ENCODE results near the gene NPTN.
"Not testable (repeated sequence)": the region's sequence is repeated elsewhere in the genome, so short reads cannot be mapped to it uniquely, and the experiment has no call there.

The NPTN gene

GRCh38 chr15:73600413-73601335, 32.5 kb downstream of the NPTN start:
- DNase-seq (ENCODE audit: low read depth), result no peak

- no peak for DNase-seq (ENCODE audit: low read depth)
Measured at GRCh38 chr15:73599934-73600333, 33.3 kb downstream of the NPTN start.

- no peak for DNase-seq (ENCODE audit: low read depth)
Measured at GRCh38 chr15:73598530-73599160, 34.5 kb downstream of the NPTN start.

GRCh38 chr15:73597036-73597638, 36.1 kb downstream of the NPTN start:
- DNase-seq (ENCODE audit: low read depth), result no peak

- DNase-seq (ENCODE audit: low read depth), result peak; percentile 36
Measured at GRCh38 chr15:73596174-73596573, 37.0 kb downstream of the NPTN start.

GRCh38 chr15:73594109-73594508, 39.1 kb downstream of the NPTN start:
- DNase-seq (ENCODE audit: low read depth), result no peak

- no peak for DNase-seq (ENCODE audit: low read depth)
Measured at GRCh38 chr15:73593304-73594074, 39.7 kb downstream of the NPTN start.

- no peak for DNase-seq (ENCODE audit: low read depth)
Measured at GRCh38 chr15:73590263-73590662, 42.9 kb downstream of the NPTN start.

GRCh38 chr15:73589766-73590165, 43.4 kb downstream of the NPTN start:
- DNase-seq (ENCODE audit: low read depth), result no peak

GRCh38 chr15:73585871-73586654, 47.1 kb downstream of the NPTN start:
- no peak for DNase-seq (ENCODE audit: low read depth)

- no peak for DNase-seq (ENCODE audit: low read depth)
Measured at GRCh38 chr15:73584699-73585420, 48.3 kb downstream of the NPTN start.

- DNase-seq (ENCODE audit: low read depth), result no peak
Measured at GRCh38 chr15:73583544-73583943, 49.6 kb downstream of the NPTN start.

- no peak for DNase-seq (ENCODE audit: low read depth)
Measured at GRCh38 chr15:73582851-73583379, 50.3 kb downstream of the NPTN start.

- DNase-seq (ENCODE audit: low read depth), result no peak
Measured at GRCh38 chr15:73578026-73578425, 55.2 kb downstream of the NPTN start.

GRCh38 chr15:73577593-73577992, 55.6 kb downstream of the NPTN start:
- DNase-seq (ENCODE audit: low read depth), result not testable (repeated sequence)

GRCh38 chr15:73575636-73576247, 57.4 kb downstream of the NPTN start:
- DNase-seq (ENCODE audit: low read depth), result no peak

GRCh38 chr15:73573572-73573971, 59.6 kb downstream of the NPTN start:
- DNase-seq (ENCODE audit: low read depth), result peak; percentile 51

GRCh38 chr15:73573037-73573436, 60.2 kb downstream of the NPTN start:
- DNase-seq (ENCODE audit: low read depth), result no peak

- no peak for DNase-seq (ENCODE audit: low read depth)
Measured at GRCh38 chr15:73572296-73572695, 60.9 kb downstream of the NPTN start.

- no peak for DNase-seq (ENCODE audit: low read depth)
Measured at GRCh38 chr15:73571346-73571745, 61.8 kb downstream of the NPTN start.

Data from stromal cell of bone marrow (primary cell).